ENCODE data around the gene NHP2.
"Not testable (repeated sequence)": the region's sequence is repeated elsewhere in the genome, so short reads cannot be mapped to it uniquely, and the experiment has no call there.

Gene NHP2

DNA sequence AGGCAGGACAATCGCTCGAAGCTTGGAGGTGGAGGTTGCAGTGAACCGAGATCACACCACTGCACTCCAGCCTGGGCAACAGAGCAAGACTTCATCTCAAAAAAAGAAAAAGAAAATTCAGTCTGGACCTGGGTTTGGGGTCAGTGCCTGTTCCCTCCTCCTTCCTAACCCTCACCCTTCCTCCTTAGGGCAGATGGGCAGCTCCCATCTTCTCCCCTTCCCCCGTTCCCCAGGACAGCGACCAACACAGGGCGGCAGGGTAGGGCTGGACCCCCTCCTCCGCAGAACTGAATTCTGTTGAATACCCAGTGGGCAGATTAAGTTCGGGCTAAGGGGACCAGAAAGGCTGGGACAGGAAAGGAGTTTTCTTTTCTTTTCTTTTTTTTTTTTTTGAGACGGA lies 24.4 kb downstream of the NHP2 start:
- DNase-seq, result no peak

DNA sequence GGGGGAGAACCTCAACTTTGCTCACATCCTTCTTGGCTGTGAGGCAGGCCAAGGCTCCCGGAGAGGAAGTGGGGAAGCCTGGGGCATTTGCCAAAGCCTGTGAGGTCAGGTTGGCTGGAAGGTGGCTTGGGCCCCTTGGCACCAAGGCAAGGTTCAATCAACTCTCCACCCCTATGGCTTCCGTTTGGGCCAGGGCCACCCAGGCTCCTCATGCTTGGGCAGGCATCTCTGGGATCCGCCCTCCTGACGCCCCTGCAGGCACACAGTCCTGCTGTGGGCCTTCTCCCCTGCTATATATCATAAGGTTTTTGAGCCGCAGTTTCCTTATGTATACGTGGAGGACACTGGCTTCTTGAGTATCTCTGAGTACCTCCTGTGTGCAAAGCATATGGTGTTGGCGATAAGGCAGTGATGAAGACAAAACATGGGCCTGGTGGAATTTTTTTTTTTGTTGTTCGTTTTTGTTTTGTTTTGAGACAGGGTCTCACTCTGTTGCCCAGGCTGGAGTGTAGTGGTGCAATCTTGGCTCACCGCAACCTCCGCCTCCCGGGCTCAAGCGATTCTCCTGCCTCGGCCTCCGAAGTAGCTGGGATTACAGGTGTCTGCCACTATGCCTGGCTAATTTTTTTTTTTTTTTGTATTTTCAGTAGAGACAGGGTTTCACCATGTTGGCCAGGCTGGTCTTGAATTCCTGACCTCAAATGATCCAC lies 26.2 kb downstream of the NHP2 start:
- not testable (repeated sequence) for DNase-seq

DNA sequence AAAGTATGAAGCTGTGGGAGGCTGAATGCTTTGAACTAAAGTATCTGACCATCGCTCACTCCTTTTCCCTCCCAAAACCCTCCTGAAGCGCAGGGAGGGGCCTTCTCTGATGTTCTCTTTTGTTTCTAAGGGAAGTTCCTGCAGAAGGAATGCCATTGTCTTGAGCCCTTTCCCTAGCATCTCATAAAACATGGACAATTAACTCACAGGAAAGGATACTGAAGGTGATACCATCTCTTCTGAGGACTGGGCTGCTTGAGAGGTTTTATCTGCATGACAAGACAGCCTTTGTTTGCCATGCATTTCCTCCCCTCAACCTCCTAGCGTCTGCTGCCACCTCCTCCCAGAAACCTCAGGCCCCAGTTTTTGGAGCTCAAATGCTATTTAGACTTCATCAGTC lies 27.1 kb downstream of the NHP2 start:
- DNase-seq, result no peak

DNA sequence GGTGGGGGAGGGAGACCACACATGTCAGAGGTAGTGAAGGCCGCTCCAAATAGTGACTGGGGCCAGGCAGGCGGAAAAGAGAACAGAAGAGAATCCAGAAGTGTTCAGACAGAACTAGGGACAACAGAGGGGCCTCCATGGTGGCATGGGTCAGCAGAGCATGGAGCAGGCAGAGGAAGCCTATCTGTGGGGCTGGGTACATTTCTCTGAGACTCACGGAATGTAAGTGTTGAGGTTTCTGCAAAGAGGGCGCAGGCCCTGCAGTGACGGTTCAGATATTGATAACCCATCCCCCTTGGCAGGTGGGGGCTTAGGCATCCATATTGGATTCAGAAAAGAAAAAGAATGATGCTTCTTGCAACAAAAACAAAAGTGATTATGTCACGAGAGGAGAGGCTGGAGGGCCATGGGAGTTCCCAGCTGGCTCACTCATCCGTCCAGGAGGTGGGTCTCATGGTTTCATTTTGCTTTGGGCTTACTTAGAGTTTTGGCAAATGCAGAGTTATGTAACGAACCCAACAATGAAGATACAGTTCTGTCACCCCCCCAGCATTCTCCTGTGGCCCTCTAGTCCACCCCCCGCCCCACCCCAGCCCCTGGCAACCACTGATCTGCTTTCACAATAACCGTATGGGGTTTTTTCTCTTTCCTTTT lies 28.3 kb downstream of the NHP2 start:
- no peak for DNase-seq

DNA sequence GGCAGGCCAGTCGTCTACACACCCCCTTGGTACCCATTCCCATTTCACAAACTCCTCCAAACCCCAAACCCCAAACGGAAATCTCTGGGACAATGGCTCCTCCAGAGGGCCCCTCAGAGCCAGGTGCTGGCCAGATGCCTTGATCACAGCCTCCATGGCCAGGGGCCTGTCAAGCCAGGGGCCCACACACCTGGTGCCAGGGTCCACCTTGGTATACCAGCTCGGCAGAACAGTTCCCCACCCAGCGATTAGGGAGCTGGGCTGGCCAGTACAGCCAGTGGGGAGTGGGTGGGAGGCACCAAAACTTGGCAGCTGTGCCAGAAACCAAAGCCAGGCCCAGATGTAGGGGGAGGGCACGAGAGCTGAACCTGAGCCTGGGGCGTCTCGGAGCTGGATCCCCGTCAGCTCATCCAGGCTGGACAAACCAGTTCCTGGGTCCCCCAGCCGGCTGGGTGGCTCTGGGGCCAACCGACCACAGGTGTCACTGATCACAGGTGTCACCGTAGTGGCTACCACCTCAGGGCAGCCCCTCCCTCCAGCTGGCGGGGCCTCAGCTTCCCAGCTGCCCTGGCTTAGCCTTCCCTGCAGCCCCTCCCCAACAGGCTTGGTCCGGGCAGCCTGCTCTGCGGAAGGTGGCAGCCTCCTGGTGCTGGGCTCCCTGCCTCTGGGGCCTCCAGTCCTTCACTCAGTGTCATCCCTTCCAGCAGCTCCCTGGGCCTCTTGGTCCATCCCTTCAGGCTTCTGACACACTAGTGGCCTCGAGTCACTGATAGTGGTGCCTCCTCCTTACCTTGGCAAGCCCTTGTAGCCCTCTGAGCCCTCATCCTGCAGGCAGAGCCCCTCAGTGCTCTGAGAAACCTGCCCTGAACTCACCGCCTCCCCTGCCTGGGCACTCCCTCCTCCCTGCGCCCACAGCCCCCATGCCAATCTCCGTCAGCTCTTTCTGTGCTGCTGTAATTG lies 29.4 kb downstream of the NHP2 start:
- no peak for DNase-seq

DNA sequence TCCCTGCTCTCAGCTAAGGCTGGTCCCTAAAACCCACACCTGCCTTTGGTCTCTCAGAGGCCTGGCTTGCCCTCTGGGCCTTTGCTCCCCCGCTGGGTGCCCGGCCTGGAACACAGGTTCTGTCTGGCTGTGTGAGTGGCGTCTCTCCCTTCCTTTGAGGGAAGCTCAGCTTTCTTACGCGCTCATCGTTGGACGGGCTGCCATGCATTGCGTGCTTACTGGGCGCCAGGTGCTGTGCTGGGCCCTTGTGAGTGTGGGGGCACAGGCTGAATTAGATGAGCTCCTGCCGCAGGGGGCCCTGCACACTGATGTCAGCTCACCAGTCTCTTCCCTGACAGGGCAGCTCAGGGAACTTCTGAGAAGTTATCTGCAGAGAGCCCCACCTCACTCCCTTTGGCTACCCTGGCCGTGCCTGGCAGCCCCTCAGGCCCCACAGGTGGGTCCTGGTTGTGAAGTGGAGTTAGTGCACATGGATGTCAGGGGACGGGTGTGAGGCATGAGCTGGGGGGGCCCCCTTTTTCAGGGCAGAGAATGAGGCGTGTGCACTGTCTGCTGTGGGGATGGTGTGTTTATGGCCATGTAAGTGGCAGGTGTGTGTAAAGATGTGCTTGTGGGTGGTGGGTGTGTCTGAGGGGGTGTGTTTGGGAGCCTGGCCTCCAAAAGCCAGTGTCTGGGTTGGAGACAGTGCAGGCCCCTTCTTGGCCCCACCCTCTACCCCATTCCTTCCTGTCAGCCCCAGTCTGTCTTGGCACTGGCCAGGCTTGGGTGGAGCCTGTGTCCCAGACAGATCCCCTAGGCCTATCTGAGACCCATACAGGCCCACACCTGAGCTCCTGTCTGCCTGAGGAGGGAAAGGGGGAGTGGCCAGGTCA lies 30.4 kb downstream of the NHP2 start:
- DNase-seq, result no peak

DNA sequence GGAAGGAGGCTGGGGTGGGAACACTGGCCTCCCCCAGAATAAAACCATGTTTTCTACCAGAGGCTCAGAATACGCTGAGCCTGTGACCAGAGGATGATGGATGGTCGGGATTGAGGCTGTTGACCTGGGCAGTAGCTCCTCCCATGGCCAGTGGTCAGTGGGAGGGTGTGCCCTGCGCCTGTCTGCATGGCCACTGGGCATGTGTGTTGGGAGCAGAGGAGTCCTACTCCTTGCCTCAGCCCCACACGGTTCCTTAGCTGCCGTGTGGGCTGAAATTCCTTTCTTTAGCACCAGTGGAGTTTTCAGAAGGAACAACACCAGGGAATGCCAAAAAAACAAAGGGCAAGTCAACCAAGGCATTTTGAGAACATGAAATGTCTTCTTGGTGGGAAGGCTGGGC lies 31.3 kb downstream of the NHP2 start:
- no peak for DNase-seq

DNA sequence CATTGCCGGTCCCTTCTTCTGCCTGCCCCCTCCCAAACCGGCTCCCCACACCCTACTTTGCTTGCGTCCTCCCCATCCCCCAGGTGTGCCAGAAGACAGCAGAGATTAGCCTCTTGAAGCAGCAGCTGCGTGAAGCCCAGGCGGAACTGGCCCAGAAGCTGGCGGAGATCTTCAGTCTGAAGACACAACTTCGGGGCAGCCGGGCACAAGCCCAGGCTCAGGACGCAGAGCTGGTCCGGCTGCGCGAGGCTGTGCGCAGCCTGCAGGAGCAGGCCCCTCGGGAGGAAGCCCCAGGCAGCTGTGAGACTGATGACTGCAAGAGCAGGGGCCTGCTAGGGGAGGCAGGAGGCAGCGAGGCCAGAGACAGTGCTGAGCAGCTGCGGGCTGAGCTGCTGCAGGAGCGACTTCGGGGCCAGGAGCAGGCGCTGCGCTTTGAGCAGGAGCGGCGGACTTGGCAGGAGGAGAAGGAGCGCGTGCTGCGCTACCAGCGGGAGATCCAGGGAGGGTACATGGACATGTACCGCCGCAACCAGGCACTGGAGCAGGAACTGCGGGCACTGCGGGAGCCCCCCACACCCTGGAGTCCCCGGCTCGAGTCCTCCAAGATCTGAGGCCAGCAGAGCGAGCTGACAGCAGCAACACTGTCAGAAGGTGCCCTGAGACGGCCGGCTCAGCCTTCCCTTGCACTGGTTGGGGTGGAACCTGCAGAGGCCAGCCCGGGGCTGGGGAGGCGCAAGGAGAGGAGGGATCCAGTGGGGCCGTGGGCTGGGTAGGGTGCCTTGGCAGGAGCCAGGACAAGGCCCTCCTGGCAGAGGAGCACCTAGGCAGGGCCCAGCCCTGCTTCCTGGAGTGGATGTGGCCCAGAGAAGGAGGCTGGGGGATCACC lies 32.1 kb downstream of the NHP2 start:
- DNase-seq, result no peak

DNA sequence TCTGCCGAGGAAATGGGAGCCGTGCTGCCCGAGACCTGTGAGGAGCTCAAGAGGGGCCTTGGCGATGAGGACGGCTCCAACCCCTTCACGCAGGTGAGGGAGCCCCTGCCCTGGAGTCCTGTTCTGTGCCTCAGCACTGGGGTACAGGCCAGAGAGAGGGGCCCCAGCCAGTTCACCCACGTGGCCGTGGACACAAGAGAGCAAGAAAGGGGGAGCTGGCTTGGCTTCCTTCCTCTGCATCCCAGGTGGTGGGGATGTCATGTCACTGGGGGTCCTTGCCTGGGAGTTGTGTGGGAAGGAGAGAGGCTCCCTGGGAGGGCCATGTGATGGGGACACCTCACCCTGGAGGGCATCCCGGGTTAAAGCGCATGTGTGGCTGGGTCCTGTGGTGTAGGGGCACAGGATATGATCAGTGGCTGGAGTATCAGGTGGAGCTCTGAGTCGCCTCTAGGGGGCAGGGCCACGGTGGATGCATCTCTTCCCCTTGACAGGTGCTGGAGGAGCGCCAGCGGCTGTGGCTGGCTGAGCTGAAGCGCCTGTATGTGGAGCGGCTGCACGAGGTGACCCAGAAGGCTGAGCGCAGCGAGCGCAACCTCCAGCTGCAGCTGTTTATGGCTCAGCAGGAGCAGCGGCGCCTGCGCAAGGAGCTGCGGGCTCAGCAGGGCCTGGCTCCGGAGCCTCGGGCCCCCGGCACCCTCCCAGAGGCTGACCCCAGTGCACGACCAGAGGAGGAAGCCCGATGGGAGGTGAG lies 32.9 kb downstream of the NHP2 start:
- DNase-seq, result peak; percentile 50

DNA sequence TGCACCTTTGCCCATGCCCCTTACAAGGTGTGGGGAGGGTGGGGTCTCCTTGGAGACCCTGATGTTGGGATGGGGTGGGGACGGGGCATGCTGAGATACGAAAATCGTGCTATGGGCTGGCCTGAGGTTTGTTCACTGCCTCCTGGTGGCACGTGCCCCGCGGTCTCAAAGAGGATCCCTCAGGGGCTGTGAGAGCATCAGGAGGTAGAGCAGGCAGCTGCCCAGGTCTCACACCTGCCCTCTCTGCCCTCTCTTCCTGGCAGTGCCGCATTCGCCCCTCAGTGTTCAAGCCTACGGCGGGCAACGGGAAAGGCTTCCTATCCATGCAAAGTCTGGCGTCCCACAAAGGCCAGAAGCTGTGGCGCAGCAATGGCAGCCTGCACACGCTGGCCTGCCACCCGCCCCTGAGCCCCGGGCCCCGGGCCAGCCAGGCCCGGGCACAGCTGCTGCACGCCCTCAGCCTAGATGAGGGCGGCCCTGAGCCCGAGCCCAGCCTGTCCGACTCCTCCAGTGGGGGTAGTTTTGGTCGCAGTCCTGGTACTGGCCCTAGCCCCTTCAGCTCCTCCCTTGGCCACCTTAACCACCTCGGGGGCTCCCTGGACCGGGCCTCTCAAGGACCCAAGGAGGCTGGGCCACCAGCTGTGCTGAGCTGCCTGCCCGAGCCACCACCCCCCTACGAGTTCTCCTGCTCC lies 33.6 kb downstream of the NHP2 start:
- DNase-seq, result no peak

DNA sequence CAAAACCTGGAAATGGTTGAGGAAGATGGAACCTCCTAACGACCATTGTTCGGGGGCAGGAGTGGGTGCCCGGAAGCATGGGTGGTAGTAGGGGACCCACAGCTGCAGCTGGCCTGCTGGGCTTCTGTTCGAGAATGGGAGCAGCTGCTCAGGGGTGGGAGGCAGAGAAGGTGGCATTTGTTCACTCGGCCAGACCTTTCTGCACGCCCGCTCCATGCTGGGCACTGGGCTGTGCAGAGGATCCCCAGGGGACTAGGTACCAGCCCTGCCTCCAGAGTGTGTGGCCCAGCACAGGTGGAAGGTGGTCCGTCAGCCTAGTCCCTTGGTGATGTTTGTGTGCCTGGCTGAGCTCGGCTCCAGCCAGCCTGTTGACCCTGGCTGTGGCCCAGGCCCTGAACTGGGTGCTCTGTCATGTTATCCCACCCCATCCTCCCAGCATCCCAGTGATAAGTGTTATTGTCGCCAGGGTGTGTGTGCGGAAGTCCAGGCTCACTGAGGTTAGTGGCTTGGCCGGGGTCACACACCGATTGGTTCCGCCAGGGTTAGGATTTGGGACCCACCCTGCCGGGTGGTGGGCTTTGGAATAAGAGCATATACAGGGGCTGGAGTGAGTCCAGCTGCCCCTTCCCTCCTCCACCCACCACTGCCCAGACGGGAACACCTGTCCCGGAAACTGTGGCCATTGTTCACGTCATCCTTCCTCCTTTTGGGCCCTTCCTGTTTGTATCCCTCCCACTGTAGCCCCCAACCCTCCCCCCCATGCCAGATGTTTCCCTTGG lies 35.6 kb downstream of the NHP2 start:
- no peak for DNase-seq

DNA sequence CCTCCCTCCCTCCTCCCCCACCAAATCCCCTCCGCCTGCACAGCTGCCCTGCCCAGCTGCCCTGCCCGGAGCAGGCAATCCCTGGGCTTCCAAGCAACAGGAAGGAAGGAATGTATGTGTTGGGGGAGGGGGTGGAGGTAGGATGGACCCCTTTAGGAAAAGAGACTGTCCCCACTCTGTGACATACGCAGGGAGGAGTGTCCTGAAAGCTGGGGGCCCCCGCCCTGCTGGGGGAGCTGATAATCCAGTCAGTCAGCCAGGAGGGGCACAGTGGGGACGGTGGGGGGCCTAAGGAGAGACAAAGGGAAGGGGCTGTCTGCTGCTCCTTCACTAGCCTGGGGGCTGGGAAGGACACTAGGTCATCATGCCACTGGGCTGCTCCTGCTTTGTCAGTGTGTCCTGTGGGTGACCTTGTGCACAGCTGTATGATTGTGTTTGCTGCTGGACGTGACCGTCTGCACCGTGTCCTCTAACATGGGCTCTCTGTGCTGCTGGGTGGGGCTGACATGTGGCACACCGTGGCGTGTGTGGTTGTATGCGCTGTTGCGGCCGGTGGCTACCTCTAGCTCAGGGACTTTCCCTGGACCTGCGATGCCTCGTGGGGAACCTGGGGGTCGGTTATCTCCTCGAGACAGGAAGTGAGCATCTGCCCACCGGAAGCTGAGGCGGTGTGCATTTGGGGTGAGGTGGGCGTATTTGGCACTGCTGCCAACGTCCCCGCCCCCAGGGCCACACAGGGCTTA lies 37.4 kb downstream of the NHP2 start:
- DNase-seq, result no peak

DNA sequence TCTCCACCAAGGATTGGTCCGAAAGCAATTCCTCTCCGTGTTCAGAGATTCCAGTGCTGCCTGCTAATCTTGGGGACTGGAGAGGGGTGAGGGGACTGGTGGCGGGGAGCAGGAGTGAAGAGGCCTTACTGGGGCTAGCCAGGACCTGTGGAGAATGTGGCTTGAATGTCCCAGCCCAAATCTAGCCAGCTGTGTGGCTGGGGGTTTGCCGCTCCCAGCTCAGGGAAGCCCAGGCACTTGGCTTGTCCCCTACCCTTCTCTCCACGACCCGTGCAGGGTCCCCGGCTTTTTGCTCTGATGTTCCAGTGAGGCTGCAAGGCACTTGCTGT lies 37.9 kb downstream of the NHP2 start:
- DNase-seq, result no peak

DNA sequence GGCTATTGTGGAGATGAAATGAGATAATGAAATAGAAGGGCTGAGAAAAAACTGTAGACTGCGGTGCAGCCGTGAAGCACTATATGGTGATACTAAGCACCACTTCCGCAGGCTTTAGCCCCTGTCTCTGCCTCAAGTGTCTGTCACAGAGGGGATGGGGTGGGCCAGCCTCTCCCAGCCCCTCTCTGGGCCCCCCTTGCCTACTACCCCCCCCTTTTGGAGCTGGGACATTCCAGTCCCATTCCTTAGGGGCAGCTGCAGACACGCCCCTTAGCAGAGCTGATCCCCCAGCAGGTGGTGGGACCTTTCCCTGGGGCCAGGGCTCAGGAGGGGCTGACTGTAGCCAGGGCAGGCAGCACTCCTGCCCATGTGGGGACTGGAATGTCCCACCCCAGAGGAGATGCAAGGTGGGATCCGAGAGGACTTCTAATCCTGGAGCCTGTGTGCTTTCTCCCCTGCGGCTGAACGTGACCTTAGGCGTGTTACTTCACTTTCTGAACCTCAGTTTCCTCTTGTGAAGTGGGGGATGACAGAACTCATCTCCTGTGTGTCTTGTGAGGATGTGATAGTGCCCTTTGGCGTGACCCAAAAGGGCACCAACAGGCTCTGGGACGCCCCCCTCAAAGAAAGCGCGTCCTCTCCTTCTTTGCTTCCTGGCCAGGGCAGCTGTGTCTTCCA lies 38.4 kb downstream of the NHP2 start:
- DNase-seq, result no peak

DNA sequence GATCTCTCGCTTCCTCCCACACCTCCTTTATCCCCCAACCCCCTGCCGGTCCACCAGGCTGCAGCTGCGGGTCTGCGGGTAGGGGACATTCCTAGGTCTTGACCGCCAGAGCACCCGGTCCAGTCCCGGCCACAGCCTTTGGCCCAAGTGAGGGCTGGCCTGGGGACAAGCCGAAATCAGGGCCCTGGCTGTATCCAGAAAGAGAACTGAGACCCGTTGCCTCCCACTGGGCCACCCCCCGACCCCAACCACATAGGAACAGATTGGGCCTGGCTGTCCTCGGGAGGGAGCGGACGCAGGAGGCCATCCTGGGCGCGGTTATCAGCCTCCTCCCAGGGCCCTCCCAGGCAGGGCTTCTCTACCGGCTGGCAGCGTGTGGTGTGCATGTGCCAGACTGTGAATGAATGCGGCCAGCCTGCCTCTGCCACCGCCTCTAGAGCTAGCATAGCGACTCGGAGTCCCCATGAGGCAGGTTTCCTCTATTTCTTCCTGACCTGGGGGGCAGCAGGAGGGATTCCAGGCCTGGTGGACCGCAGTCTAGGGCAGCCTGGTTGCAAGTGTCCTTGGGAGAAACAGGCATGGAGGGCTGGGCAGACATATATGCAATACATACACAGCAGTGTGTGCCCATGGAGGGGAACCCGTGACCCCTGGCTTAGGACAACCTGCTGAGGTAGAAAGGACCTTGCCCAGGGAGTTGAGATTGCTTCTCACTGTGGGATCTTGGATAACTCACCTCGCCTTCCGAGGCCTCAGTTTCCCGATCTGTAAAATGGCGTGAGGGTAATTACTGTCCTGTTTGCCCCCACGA lies 39.2 kb downstream of the NHP2 start:
- no peak for DNase-seq

DNA sequence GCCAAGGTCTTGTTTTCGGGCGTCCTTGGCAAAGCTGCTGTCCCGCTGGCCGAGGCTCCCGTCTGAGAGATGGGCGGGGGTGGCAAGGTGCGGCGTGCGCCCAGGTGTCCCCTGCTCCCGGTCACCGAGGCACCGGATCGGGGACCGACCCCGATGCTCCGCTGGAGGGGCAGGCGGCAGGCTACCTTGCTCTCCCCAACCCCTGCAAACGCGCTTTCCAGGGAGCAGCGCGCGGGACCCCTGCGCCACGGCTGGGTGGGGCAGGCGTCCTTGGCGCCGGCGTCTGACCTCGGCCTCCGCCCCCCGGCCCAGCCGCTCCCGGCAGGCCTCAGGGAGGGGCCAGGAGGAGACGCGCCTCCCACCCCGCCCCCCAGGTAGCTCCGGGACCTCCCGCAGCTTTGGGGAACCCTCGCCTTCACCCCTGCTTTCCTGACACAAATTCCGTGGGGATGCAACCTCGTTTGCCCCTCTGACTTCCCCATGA lies 39.8 kb downstream of the NHP2 start:
- DNase-seq, result no peak

DNA sequence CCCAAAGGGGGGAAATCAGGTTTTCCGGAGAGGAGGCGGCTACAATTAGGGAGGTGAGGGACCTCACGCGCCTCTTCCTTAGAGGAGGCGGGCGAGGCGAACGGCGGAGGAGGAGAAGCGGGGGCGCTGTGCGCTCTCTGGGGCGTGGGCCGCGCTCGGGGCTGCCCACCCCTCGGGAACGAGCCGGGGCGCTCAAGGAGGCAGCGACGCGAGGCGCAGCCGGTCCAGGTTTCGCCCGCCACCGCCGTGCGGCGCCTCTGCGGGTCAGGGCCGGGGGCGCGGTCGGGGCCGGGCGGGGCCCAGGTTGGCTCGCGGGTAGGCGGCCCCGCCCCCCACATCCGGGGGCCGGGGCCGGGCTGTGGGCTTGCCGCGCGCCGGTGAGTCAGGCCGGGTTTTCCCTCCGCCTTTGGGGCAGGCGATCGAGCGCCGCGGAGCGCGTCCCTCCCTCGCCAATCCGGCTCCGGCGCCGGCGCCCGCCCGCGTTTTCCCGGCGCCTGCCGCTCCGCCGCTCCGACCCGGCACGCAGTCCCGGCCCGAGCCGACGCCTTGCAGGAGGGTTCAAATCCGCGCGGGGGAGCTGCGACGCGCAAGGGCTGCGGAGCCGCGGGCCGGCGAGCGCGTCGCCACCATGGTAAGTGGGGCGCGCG lies 40.4 kb downstream of the NHP2 start, which contains the start of gene N4BP3:
Gene N4BP3 (plus strand): TSS at position 392 of the 647 bp plus-strand sequence. CDS start 6,052 bp downstream, outside the sequence.
- peak; percentile 66 for DNase-seq

All from NCI-H1048 (cell line).